Measurements from ENCODE around the gene CNIH2.

CNIH2 gene

GRCh38 chr11:66239511-66239910 lies 38.5 kb upstream of the CNIH2 start:
- CTCF ChIA-PET: interaction anchor here (1.1 kb wide), 1 partner anchor 19 kb away, joined by 5 read pairs; no protein-coding TSS in a partner anchor
- no peak for TF ChIP-seq ZNF600 (tag by site-specific recombination; IDR thresholded peaks at IDR 0.05)
- no peak for TF ChIP-seq ZNF23 (tag by site-specific recombination; IDR thresholded peaks at IDR 0.05; ENCODE audit: borderline replicate concordance)
- TF ChIP-seq, protein P1, sequence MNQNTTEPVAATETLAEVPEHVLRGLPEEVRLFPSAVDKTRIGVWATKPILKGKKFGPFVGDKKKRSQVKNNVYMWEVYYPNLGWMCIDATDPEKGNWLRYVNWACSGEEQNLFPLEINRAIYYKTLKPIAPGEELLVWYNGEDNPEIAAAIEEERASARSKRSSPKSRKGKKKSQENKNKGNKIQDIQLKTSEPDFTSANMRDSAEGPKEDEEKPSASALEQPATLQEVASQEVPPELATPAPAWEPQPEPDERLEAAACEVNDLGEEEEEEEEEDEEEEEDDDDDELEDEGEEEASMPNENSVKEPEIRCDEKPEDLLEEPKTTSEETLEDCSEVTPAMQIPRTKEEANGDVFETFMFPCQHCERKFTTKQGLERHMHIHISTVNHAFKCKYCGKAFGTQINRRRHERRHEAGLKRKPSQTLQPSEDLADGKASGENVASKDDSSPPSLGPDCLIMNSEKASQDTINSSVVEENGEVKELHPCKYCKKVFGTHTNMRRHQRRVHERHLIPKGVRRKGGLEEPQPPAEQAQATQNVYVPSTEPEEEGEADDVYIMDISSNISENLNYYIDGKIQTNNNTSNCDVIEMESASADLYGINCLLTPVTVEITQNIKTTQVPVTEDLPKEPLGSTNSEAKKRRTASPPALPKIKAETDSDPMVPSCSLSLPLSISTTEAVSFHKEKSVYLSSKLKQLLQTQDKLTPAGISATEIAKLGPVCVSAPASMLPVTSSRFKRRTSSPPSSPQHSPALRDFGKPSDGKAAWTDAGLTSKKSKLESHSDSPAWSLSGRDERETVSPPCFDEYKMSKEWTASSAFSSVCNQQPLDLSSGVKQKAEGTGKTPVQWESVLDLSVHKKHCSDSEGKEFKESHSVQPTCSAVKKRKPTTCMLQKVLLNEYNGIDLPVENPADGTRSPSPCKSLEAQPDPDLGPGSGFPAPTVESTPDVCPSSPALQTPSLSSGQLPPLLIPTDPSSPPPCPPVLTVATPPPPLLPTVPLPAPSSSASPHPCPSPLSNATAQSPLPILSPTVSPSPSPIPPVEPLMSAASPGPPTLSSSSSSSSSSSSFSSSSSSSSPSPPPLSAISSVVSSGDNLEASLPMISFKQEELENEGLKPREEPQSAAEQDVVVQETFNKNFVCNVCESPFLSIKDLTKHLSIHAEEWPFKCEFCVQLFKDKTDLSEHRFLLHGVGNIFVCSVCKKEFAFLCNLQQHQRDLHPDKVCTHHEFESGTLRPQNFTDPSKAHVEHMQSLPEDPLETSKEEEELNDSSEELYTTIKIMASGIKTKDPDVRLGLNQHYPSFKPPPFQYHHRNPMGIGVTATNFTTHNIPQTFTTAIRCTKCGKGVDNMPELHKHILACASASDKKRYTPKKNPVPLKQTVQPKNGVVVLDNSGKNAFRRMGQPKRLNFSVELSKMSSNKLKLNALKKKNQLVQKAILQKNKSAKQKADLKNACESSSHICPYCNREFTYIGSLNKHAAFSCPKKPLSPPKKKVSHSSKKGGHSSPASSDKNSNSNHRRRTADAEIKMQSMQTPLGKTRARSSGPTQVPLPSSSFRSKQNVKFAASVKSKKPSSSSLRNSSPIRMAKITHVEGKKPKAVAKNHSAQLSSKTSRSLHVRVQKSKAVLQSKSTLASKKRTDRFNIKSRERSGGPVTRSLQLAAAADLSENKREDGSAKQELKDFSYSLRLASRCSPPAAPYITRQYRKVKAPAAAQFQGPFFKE (tag by site-specific recombination; IDR thresholded peaks at IDR 0.05; ENCODE audit: borderline replicate concordance): no peak
- peak; percentile 43; the same call in 1 of the 2 replicates for TF ChIP-seq GLIS1 (tag by site-specific recombination; IDR thresholded peaks at IDR 0.05)
- no peak for TF ChIP-seq ZNF776 (tag by site-specific recombination; IDR thresholded peaks at IDR 0.05; ENCODE audit: borderline replicate concordance)
- TF ChIP-seq, protein P2, sequence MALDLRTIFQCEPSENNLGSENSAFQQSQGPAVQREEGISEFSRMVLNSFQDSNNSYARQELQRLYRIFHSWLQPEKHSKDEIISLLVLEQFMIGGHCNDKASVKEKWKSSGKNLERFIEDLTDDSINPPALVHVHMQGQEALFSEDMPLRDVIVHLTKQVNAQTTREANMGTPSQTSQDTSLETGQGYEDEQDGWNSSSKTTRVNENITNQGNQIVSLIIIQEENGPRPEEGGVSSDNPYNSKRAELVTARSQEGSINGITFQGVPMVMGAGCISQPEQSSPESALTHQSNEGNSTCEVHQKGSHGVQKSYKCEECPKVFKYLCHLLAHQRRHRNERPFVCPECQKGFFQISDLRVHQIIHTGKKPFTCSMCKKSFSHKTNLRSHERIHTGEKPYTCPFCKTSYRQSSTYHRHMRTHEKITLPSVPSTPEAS (tag by site-specific recombination; IDR thresholded peaks at IDR 0.05): no peak
- POLR2A ChIA-PET: interaction anchor here (0.6 kb wide), 1 partner anchor 466 kb away, joined by 3 read pairs; no protein-coding TSS in a partner anchor
- Histone ChIP-seq H3K27ac (ENCODE audit: extremely low read depth, low read depth, low read length) (no peak overlapping the region), H3K4me3 (ENCODE audit: low read depth, low read length) (no peak overlapping the region), H3K9me3 (ENCODE audit: control insufficient read depth, insufficient read depth, low read depth, low read length) (no peaks in the 10 kb centered on the region), H3K4me1 (ENCODE audit: control insufficient read depth, insufficient read depth, low read length) (no peaks in the 10 kb centered on the region), H3K36me3 (ENCODE audit: control insufficient read depth in 2 of 2, insufficient read depth in 1 of 2, low read length in 2 of 2) (peaks cover 0 to 64% of the 10 kb centered on the region in 2 experiments; a peak in 1 of 3 replicates)

GRCh38 chr11:66239998-66240780 lies 37.8 kb upstream of the CNIH2 start:
- Histone ChIP-seq H3K9me3 (ENCODE audit: control insufficient read depth, insufficient read depth, low read depth, low read length) (no peaks in the 10 kb centered on the region), H3K27ac (ENCODE audit: extremely low read depth, low read depth, low read length) (no peak overlapping the region), H3K4me1 (ENCODE audit: control insufficient read depth, insufficient read depth, low read length) (no peaks in the 10 kb centered on the region), H3K4me3 (ENCODE audit: low read depth, low read length) (no peak overlapping the region), H3K36me3 (ENCODE audit: control insufficient read depth in 2 of 2, insufficient read depth in 1 of 2, low read length in 2 of 2) (peaks cover 0 to 61% of the 10 kb centered on the region in 2 experiments; a peak in 1 of 3 replicates)
- ChIA-PET CTCF (interaction anchor here (1.1 to 1.5 kb wide), 2 partner anchors 16 to 20 kb away, joined by 4 to 5 read pairs; no protein-coding TSS in a partner anchor), POLR2A (no interaction called here)
- TF ChIP-seq ZBTB6 (tag by site-specific recombination; IDR thresholded peaks at IDR 0.05) (peak; percentile 69), ZNF843 (tag by site-specific recombination; IDR thresholded peaks at IDR 0.05) (no peak)

DNA sequence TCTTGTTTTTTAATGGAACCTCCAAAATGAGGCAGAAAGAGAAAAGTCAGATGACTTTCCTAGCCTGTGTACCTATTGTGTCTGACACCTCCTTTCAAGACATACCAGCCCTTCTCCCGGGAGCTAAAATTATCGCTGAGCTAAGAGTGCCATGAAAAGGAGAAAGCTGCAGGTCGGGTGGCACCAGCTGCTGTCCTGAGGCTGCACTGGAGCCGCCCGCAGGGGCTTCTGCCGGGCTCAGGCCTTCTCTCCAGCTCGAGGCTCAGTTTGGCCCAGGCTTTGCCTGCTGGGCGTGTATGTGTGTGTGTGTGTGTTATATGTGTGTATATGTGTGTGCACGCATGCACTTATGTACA lies 37.2 kb upstream of the CNIH2 start:
- no peak overlapping the region for H3K27ac ChIP-seq (ENCODE audit: extremely low read depth, low read depth, low read length)
- ChIA-PET CTCF (interaction anchor here (1.0 to 1.5 kb wide), 2 partner anchors 17 to 71 kb away, joined by 3 to 4 read pairs; no protein-coding TSS in a partner anchor), POLR2A (no interaction called here)
- H3K4me1 ChIP-seq (ENCODE audit: control insufficient read depth, insufficient read depth, low read length): no peaks in the 10 kb centered on the region
- TF ChIP-seq ZNF623 (tag by site-specific recombination; IDR thresholded peaks at IDR 0.05): no peak
- TF ChIP-seq ZBTB7A (tag by site-specific recombination; IDR thresholded peaks at IDR 0.05; ENCODE audit: low read depth): no peak
- no peaks in the 10 kb centered on the region for H3K9me3 ChIP-seq (ENCODE audit: control insufficient read depth, insufficient read depth, low read depth, low read length)
- H3K36me3 ChIP-seq (ENCODE audit: control insufficient read depth in 2 of 2, insufficient read depth in 1 of 2, low read length in 2 of 2): peaks cover 0 to 56% of the 10 kb centered on the region in 2 experiments; a peak in 1 of 3 replicates
- no peak overlapping the region for H3K4me3 ChIP-seq (ENCODE audit: low read depth, low read length)
